ENCODE results near the gene TSPAN2. TPM values are rescaled to one million over a fixed set of nuclear protein-coding genes. Genes with fewer than 3 reads are reported as not detected.

TSPAN2 gene
- total and polyA plus RNA-seq, 9 of the 15 experiments (the other 6 are each of a cell fraction or from before 2014, with no cell fraction given): not detected

DNA sequence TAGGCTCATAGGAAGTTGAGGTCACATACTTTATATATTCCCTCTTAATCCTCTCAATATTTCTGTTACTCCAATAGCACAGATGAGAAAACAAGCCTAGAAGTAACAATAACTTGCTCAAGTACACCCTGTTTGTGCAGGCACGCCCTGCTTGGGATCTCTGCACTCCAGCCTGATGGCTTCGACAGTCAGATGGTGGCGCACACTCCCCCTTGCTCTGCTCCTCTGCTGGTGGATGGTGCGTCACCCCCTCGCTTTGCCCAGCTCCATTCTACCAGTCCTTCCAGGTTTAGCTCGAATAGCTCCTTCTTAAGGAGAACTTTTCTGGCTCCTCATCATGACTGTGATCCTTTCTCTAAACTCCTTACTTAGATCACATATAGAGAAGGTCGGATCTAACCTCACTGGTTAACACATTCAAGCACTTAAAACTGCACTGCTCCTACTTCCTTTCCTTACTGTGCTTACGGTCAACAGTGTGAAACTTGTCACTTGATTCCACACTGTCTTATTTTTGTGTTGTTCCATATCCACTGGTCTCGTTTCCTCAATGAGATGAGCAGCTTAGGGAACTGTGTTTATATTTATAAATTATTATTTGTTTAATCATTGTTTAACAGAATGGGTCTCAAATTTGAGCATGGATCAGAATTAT is 3.0 kb downstream of the TSPAN2 start:
- Histone ChIP-seq H3K4me1 (replicated peaks in 1 of 2; ENCODE audit: control insufficient read depth in 2 of 2, insufficient read depth in 2 of 2, low read length in 2 of 2) (peaks cover 0 to 9% of the 10 kb centered on the region in 2 experiments; a peak in 2 of 5 replicates), H4K20me1 (replicated peaks; ENCODE audit: control insufficient read depth, insufficient read depth, low read length) (no peaks in the 10 kb centered on the region), H3K4me2 (ENCODE audit: insufficient read depth, low read length) (no peak overlapping the region), H3K36me3 (ENCODE audit: control insufficient read depth, insufficient read depth, low read length) (no peaks in the 10 kb centered on the region), H3K27ac (ENCODE audit: extremely low read depth, low read depth, low read length) (no peak overlapping the region), H3K9me1 (ENCODE audit: control insufficient read depth, insufficient read depth, low read length) (no peaks in the 10 kb centered on the region), H3K27me3 (ENCODE audit: control insufficient read depth in 2 of 2, insufficient read depth in 2 of 2, low read length in 2 of 2) (peaks cover 7 to 24% of the 10 kb centered on the region in 2 experiments; a peak in 4 of 5 replicates), H3K4me3 (no peak overlapping the region), H3K9me3 (replicated peaks; ENCODE audit: control insufficient read depth, insufficient read depth, low read depth, low read length) (no peaks in the 10 kb centered on the region), H2AFZ (ENCODE audit: low read depth, low read length) (no peak overlapping the region), H3K9ac (ENCODE audit: insufficient read depth in 1 of 2, low read depth in 2 of 2, low read length in 2 of 2) (no peak overlapping the region), H3K79me2 (ENCODE audit: control insufficient read depth, insufficient read depth, low read length) (no peaks in the 10 kb centered on the region)
- CTCF ChIA-PET (ENCODE audit: low intra/inter-chr PET ratio): no interaction called here
- DNase-seq (ENCODE audit: extremely low read depth in 1 of 4, low spot score in 3 of 4) (peak in 1 of 4 experiments; percentile 4), ATAC-seq (peak; percentile 64; the same call in 2 of the 3 replicates), FAIRE-seq (no peak)
- no TSS peak for BruUV-seq (replicated peaks)
- POLR2A ChIA-PET: interaction anchor here (0.6 to 0.7 kb wide), 3 partner anchors 31 to 497 kb away, joined by 3 to 4 read pairs (median 3); no protein-coding TSS in a partner anchor
- intact Hi-C loops (cut with micrococcal nuclease): no loop called here
- in situ Hi-C loops (cut with MboI): no loop called here
- 0% methylated on average over 9 of the region's 9 CpGs for WGBS (ENCODE audit: insufficient coverage, low coverage, missing lambda C conversion rate)
- TF ChIP-seq NCOA1 (IDR thresholded peaks at IDR 0.05; ENCODE audit: low read depth) (no peak), ZFP36 (IDR thresholded peaks at IDR 0.05; ENCODE audit: low read depth, low read length, partially characterized antibody) (peak; percentile 25)

- no peak for FAIRE-seq
- Histone ChIP-seq H3K9me3 (replicated peaks; ENCODE audit: control insufficient read depth, insufficient read depth, low read depth, low read length) (no peaks in the 10 kb centered on the region), H3K27ac (ENCODE audit: extremely low read depth, low read depth, low read length) (no peak overlapping the region), H2AFZ (ENCODE audit: low read depth, low read length) (no peak overlapping the region), H3K9ac (ENCODE audit: insufficient read depth in 1 of 2, low read depth in 2 of 2, low read length in 2 of 2) (no peak overlapping the region), H4K20me1 (replicated peaks; ENCODE audit: control insufficient read depth, insufficient read depth, low read length) (no peaks in the 10 kb centered on the region), H3K79me2 (ENCODE audit: control insufficient read depth, insufficient read depth, low read length) (no peaks in the 10 kb centered on the region), H3K4me1 (replicated peaks in 1 of 2; ENCODE audit: control insufficient read depth in 2 of 2, insufficient read depth in 2 of 2, low read length in 2 of 2) (peaks cover 0 to 9% of the 10 kb centered on the region in 2 experiments; a peak in 2 of 5 replicates), H3K4me2 (ENCODE audit: insufficient read depth, low read length) (no peak overlapping the region), H3K36me3 (ENCODE audit: control insufficient read depth, insufficient read depth, low read length) (no peaks in the 10 kb centered on the region), H3K4me3 (no peak overlapping the region), H3K9me1 (ENCODE audit: control insufficient read depth, insufficient read depth, low read length) (no peaks in the 10 kb centered on the region), H3K27me3 (ENCODE audit: control insufficient read depth in 2 of 2, insufficient read depth in 2 of 2, low read length in 2 of 2) (peaks cover 10 to 22% of the 10 kb centered on the region in 2 experiments; a peak in 4 of 5 replicates)
- ChIA-PET CTCF (ENCODE audit: low intra/inter-chr PET ratio) (no interaction called here), POLR2A (no interaction called here)
- BruUV-seq (replicated peaks): no TSS peak
- no peak for DNase-seq (ENCODE audit: extremely low read depth in 1 of 4, low spot score in 3 of 4)
- 1% methylated on average over 9 of the region's 9 CpGs for WGBS (ENCODE audit: insufficient coverage, low coverage, missing lambda C conversion rate)
- intact Hi-C loops (cut with micrococcal nuclease): no loop called here
- ATAC-seq: no peak
- in situ Hi-C loops (cut with MboI): no loop called here
- TF ChIP-seq ZBTB26 (CRISPR knock-in tag; IDR thresholded peaks at IDR 0.05) (no peak), SREBF2 (CRISPR knock-in tag; IDR thresholded peaks at IDR 0.05) (no peak), RFX7 (CRISPR knock-in tag; IDR thresholded peaks at IDR 0.05) (no peak), NELFE (IDR thresholded peaks at IDR 0.05; ENCODE audit: insufficient read depth, insufficient read length) (no peak), MCM7 (IDR thresholded peaks at IDR 0.05) (no peak), TGIF2 (CRISPR knock-in tag; IDR thresholded peaks at IDR 0.05) (no peak), SFPQ (IDR thresholded peaks at IDR 0.05; ENCODE audit: low read depth, low read length) (no peak), KLF13 (tag; IDR thresholded peaks at IDR 0.05; ENCODE audit: borderline replicate concordance, low read depth) (no peak)
Measured at GRCh38 chr1:115084902-115085511, 4.3 kb downstream of the TSPAN2 start.

Measured in K562 (cell line).